ENCODE measurements around the gene ZFP91.

The ZFP91 gene

GRCh38 chr11:58654908-58655296, 76.0 kb downstream of the ZFP91 start:
- Histone ChIP-seq H3K27me3 (no peaks in the 10 kb centered on the region), H3K9me3 (no peaks in the 10 kb centered on the region), H3K4me1 (peaks cover 0 to 9% (median 0%) of the 10 kb centered on the region in 4 donors), H3K27ac (no peak overlapping the region), H3K36me3 (no peaks in the 10 kb centered on the region), H3K4me3 (no peak overlapping the region)
- intact Hi-C loops (cut with DNase I; ENCODE audit: low total_unique reads): loop anchor here (10.0 kb wide), 1 partner anchor 480 kb away; no protein-coding TSS in a partner anchor
- no peak for DNase-seq
- TF ChIP-seq, protein P1, sequence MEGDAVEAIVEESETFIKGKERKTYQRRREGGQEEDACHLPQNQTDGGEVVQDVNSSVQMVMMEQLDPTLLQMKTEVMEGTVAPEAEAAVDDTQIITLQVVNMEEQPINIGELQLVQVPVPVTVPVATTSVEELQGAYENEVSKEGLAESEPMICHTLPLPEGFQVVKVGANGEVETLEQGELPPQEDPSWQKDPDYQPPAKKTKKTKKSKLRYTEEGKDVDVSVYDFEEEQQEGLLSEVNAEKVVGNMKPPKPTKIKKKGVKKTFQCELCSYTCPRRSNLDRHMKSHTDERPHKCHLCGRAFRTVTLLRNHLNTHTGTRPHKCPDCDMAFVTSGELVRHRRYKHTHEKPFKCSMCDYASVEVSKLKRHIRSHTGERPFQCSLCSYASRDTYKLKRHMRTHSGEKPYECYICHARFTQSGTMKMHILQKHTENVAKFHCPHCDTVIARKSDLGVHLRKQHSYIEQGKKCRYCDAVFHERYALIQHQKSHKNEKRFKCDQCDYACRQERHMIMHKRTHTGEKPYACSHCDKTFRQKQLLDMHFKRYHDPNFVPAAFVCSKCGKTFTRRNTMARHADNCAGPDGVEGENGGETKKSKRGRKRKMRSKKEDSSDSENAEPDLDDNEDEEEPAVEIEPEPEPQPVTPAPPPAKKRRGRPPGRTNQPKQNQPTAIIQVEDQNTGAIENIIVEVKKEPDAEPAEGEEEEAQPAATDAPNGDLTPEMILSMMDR (IDR thresholded peaks at IDR 0.05): no peak

DNA sequence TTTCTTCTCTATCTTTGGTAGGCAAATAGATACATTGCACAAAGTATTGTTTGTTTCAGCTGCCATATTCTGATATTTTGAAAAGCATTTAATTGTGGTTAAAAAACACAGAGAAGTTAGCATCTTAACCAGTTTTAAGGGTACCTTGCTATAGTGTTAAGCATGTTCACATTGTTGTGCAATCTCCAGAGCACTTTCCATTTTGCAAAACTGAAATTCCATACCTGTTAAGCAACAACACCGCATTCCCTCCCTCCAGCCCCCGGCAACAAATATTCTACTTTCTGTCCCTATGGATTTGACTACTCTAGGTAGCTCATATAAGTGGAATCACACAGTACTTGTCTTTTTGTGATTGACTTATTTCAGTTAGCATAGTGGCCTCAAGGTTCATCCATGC, 77.5 kb downstream of the ZFP91 start:
- Histone ChIP-seq H3K36me3 (no peaks in the 10 kb centered on the region), H3K9me3 (no peaks in the 10 kb centered on the region), H3K4me3 (no peak overlapping the region), H3K4me1 (no peaks in the 10 kb centered on the region), H3K27me3 (no peaks in the 10 kb centered on the region), H3K27ac (no peak overlapping the region)
- DNase-seq: no peak
- TF ChIP-seq, protein P1 (IDR thresholded peaks at IDR 0.05): no peak
- intact Hi-C loops (cut with DNase I; ENCODE audit: low total_unique reads): loop anchor here (10.0 kb wide), 1 partner anchor 478 kb away; no protein-coding TSS in a partner anchor

- H3K27me3 ChIP-seq: no peaks in the 10 kb centered on the region
- H3K9me3 ChIP-seq: no peaks in the 10 kb centered on the region
- H3K27ac ChIP-seq: no peak overlapping the region
- DNase-seq: no peak
- TF ChIP-seq, protein P1 (IDR thresholded peaks at IDR 0.05): no peak
- intact Hi-C loops (cut with DNase I; ENCODE audit: low total_unique reads): loop anchor here (10.0 kb wide), 1 partner anchor 476 kb away; no protein-coding TSS in a partner anchor
- no peaks in the 10 kb centered on the region for H3K4me1 ChIP-seq
- H3K4me3 ChIP-seq: no peak overlapping the region
- H3K36me3 ChIP-seq: no peaks in the 10 kb centered on the region
These were observed 79.8 kb downstream of the ZFP91 start for GRCh38 chr11:58658623-58659022.

- Histone ChIP-seq H3K4me3 (no peak overlapping the region), H3K36me3 (no peaks in the 10 kb centered on the region), H3K9me3 (no peaks in the 10 kb centered on the region), H3K4me1 (no peaks in the 10 kb centered on the region), H3K27me3 (peaks cover 0 to 7% of the 10 kb centered on the region in 2 donors), H3K27ac (no peak overlapping the region)
- no peak for DNase-seq
- intact Hi-C loops (cut with DNase I; ENCODE audit: low total_unique reads): loop anchor here (10.0 kb wide), 1 partner anchor 475 kb away; no protein-coding TSS in a partner anchor
- TF ChIP-seq, protein P1 (IDR thresholded peaks at IDR 0.05): no peak
These were observed 80.5 kb downstream of the ZFP91 start for GRCh38 chr11:58659404-58659803.

GRCh38 chr11:58659910-58660570, 81.2 kb downstream of the ZFP91 start:
- DNase-seq: no peak
- H3K27me3 ChIP-seq: peaks cover 0 to 7% of the 10 kb centered on the region in 2 donors
- no peaks in the 10 kb centered on the region for H3K36me3 ChIP-seq
- TF ChIP-seq, protein P1 (IDR thresholded peaks at IDR 0.05): no peak
- intact Hi-C loops (cut with DNase I; ENCODE audit: low total_unique reads): loop anchor here (10.0 kb wide), 1 partner anchor 475 kb away; no protein-coding TSS in a partner anchor
- H3K9me3 ChIP-seq: no peaks in the 10 kb centered on the region
- H3K27ac ChIP-seq: no peak overlapping the region
- no peak overlapping the region for H3K4me3 ChIP-seq
- no peaks in the 10 kb centered on the region for H3K4me1 ChIP-seq

Data from tibial artery (tissue), 4 donors.